Stimulated activated memory B cell treated with anti-CD40 and anti-IgM and Interleukin-4, amounts not matched to agents 10 μg/mL and 1 μg/mL and 100 μg/mL, for 72 hours (primary cell): ENCODE data around the gene MRPL20.
"Not testable (repeated sequence)": the region's sequence is repeated elsewhere in the genome, so short reads cannot be mapped to it uniquely, and the experiment has no call there.

Experiments used
- ATAC-seq: fragments of 150-1000 bp; cut with Tn5 transposase; 2 replicates; pipeline ENCODE4 v1.10.0; 2021
- H3K27ac Mint-ChIP-seq: one replicate; pipeline ENCODE4 v1.8.0; 2022; ENCODE audit warnings: mild to moderate bottlenecking, mixed read lengths
- H3K27me3 Mint-ChIP-seq: one replicate; pipeline ENCODE4 v1.8.0; 2022; ENCODE audit warnings: mixed read lengths
- H3K36me3 Mint-ChIP-seq: one replicate; pipeline ENCODE4 v1.8.0; 2022; ENCODE audit warnings: mixed read lengths
- H3K4me1 Mint-ChIP-seq: one replicate; pipeline ENCODE4 v1.8.0; 2022; ENCODE audit warnings: mixed read lengths
- H3K4me3 Mint-ChIP-seq: one replicate; pipeline ENCODE4 v1.8.0; 2022; ENCODE audit warnings: mild to moderate bottlenecking, moderate library complexity, mixed read lengths
- H3K9me3 Mint-ChIP-seq: one replicate; pipeline ENCODE4 v1.8.0; 2022; ENCODE audit warnings: mixed read lengths

MRPL20 gene

DNA sequence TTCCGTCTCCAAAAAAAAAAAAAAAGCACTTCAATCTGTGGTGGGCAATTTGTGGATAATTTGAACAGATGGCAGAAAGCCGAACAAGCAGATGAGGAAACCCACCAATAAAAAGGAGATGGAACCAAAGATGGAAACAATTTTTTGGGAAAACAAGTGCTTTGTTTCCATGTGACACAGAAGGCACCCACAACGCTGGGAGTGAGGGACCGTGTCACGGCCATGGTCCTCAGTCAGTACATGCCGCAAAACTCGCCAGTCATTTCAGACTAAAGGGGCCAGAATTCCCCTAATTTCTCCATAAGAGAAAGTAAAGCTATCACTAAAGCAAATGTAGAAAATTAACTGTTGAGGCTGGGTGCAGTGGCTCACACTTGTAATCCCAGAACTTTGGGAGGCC lies 13.0 kb downstream of the MRPL20 start:
- Mint-ChIP-seq H3K4me3 (no peak overlapping the region), H3K9me3 (no peaks in the 10 kb centered on the region), H3K4me1 (peaks cover 29% of the 10 kb centered on the region), H3K27ac (no peak overlapping the region), H3K27me3 (no peaks in the 10 kb centered on the region), H3K36me3 (peaks cover 76% of the 10 kb centered on the region)
- ATAC-seq = no peak

- no peak for ATAC-seq
- Mint-ChIP-seq H3K4me3 (no peak overlapping the region), H3K27me3 (no peaks in the 10 kb centered on the region), H3K36me3 (peaks cover 82% of the 10 kb centered on the region), H3K4me1 (peaks cover 29% of the 10 kb centered on the region), H3K27ac (no peak overlapping the region), H3K9me3 (no peaks in the 10 kb centered on the region)
These were observed 13.7 kb downstream of the MRPL20 start for GRCh38 chr1:1393428-1393827.

GRCh38 chr1:1393014-1393413 lies 14.1 kb downstream of the MRPL20 start:
- Mint-ChIP-seq H3K9me3 (no peaks in the 10 kb centered on the region), H3K4me3 (no peak overlapping the region), H3K27me3 (no peaks in the 10 kb centered on the region), H3K27ac (no peak overlapping the region), H3K36me3 (peaks cover 83% of the 10 kb centered on the region), H3K4me1 (peaks cover 26% of the 10 kb centered on the region)
- no peak for ATAC-seq

- H3K27me3 Mint-ChIP-seq = no peaks in the 10 kb centered on the region
- peaks cover 91% of the 10 kb centered on the region for H3K36me3 Mint-ChIP-seq
These were observed 15.9 kb downstream of the MRPL20 start for GRCh38 chr1:1391225-1391624.

DNA sequence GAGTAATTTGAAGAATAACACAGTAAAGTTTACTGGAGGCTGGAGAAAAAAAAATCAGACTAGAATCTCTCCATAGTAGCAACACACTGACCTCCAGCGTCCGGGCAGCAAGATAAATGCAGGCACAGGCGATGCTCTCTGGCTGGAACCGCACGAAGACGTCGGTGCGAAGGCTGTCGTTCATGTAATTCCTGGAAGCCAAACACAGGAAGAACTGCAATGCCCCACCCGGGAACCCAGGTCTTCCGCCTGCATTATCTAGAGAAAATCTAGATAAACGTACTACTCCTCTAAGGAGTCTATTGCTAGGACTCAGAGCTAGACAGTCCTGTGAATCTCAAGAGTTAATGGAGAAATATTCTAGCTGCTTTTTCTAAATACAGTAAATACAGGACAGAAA lies 16.4 kb downstream of the MRPL20 start:
- Mint-ChIP-seq H3K27ac (no peak overlapping the region), H3K36me3 (peaks cover 94% of the 10 kb centered on the region), H3K27me3 (no peaks in the 10 kb centered on the region)

More at GRCh38 chr1:1391225-1391624, 15.9 kb downstream of the MRPL20 start:
- no peak for ATAC-seq
- peaks cover 24% of the 10 kb centered on the region for H3K4me1 Mint-ChIP-seq
- no peak overlapping the region for H3K4me3 Mint-ChIP-seq
- H3K27ac Mint-ChIP-seq = no peak overlapping the region
- H3K9me3 Mint-ChIP-seq = no peaks in the 10 kb centered on the region

GRCh38 chr1:1388078-1388472 lies 19.0 kb downstream of the MRPL20 start:
- Mint-ChIP-seq H3K4me1 (no peaks in the 10 kb centered on the region), H3K9me3 (no peaks in the 10 kb centered on the region), H3K4me3 (no peak overlapping the region), H3K27ac (no peak overlapping the region), H3K27me3 (no peaks in the 10 kb centered on the region), H3K36me3 (peaks cover 69% of the 10 kb centered on the region)
- no peak for ATAC-seq

More for the DNA sequence above, 16.4 kb downstream of the MRPL20 start:
- no peak for ATAC-seq
- H3K9me3 Mint-ChIP-seq = no peaks in the 10 kb centered on the region
- peaks cover 22% of the 10 kb centered on the region for H3K4me1 Mint-ChIP-seq
- no peak overlapping the region for H3K4me3 Mint-ChIP-seq

DNA sequence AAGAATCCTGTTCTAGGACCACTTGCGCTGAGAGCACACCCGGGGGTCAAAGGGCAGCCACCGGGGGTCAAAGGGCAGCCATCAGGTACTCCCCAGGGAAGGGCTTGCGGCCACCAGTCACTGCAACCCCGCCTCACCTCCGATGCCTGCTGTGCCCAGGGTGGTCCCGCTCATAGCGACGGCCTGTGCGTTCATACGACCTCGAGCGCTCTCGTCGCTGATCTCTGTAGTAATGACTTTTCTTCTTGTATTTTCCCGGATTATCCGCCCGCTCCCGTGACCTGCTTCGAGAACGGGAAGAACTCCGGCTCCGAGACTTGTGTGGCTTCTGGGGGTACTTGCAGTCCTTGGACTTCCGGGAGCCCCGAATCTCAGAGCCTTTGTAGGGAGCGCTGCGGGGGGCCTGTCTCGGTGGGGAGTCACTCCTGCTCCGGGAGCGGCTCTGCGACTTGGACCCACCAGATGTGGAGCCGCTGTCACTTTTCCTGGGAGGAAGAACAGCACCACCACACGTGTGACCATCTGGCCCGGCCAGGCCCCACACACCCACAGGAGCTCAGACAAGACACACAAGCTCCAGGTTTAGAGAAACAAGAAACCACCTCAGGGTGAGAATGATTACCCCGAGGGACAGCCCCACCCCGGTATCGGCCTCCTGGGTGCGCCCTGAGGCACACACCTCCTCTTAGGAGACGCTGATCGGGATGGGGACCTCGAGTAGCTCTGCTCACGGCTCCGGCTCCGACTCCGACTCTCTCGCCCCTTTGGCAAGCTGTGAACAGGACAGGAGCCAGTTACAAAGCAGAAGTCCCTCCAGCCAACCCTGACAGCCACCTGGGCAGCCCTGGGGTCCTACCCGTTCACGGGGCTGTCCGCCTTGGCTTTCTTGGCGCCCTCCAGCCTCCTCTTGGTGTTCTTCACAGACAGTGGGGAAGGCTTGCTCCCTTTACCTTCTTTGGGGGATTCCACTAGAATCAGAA lies 19.7 kb downstream of the MRPL20 start:
- Mint-ChIP-seq H3K27me3 (no peaks in the 10 kb centered on the region), H3K36me3 (peaks cover 68% of the 10 kb centered on the region), H3K4me3 (no peak overlapping the region), H3K9me3 (no peaks in the 10 kb centered on the region), H3K27ac (no peak overlapping the region), H3K4me1 (peaks cover 6% of the 10 kb centered on the region)
- ATAC-seq = no peak

- no peak overlapping the region for H3K27ac Mint-ChIP-seq
- peaks cover 62% of the 10 kb centered on the region for H3K36me3 Mint-ChIP-seq
- no peak overlapping the region for H3K4me3 Mint-ChIP-seq
- H3K9me3 Mint-ChIP-seq = no peaks in the 10 kb centered on the region
- peaks cover 13% of the 10 kb centered on the region for H3K4me1 Mint-ChIP-seq
- no peak for ATAC-seq
- H3K27me3 Mint-ChIP-seq = no peaks in the 10 kb centered on the region
These were observed 21.2 kb downstream of the MRPL20 start for GRCh38 chr1:1385931-1386330.

DNA sequence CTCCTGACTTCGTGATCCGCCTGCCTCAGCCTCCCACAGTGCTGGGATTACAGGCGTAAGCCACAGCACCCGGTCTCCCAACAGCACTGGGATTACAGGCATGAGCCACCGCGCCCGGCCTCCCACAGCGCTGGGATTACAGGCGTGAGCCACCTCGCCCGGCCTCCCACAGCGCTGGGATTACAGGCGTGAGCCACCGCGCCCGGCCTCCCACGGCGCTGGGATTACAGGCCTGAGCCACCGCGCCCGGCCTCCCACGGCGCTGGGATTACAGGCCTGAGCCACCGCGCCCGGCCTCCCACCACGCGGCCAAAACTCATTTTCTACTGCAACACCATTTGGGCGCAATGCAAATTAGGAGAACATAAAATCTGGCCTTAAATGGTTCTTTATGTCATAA lies 21.8 kb downstream of the MRPL20 start:
- not testable (repeated sequence) for H3K27me3 Mint-ChIP-seq, ATAC-seq, H3K9me3 Mint-ChIP-seq, H3K4me3 Mint-ChIP-seq, H3K27ac Mint-ChIP-seq
- peaks cover 13% of the 10 kb centered on the region for H3K4me1 Mint-ChIP-seq
- peaks cover 56% of the 10 kb centered on the region for H3K36me3 Mint-ChIP-seq

- H3K4me1 Mint-ChIP-seq = peaks cover 18% of the 10 kb centered on the region
- ATAC-seq = no peak
- H3K36me3 Mint-ChIP-seq = peaks cover 19% of the 10 kb centered on the region
- no peaks in the 10 kb centered on the region for H3K9me3 Mint-ChIP-seq
- no peak overlapping the region for H3K27ac Mint-ChIP-seq
- H3K27me3 Mint-ChIP-seq = no peaks in the 10 kb centered on the region
- H3K4me3 Mint-ChIP-seq = no peak overlapping the region
These were observed 25.8 kb downstream of the MRPL20 start for GRCh38 chr1:1381294-1381693.

GRCh38 chr1:1380860-1381259 lies 26.2 kb downstream of the MRPL20 start:
- no peak for ATAC-seq
- Mint-ChIP-seq H3K36me3 (peaks cover 15% of the 10 kb centered on the region), H3K9me3 (no peaks in the 10 kb centered on the region), H3K4me1 (peaks cover 20% of the 10 kb centered on the region), H3K27me3 (no peaks in the 10 kb centered on the region), H3K4me3 (no peak overlapping the region), H3K27ac (no peak overlapping the region)

- no peaks in the 10 kb centered on the region for H3K27me3 Mint-ChIP-seq
- ATAC-seq = no peak
- peaks cover 17% of the 10 kb centered on the region for H3K36me3 Mint-ChIP-seq
- no peak overlapping the region for H3K27ac Mint-ChIP-seq
- no peak overlapping the region for H3K4me3 Mint-ChIP-seq
- H3K9me3 Mint-ChIP-seq = no peaks in the 10 kb centered on the region
- peaks cover 33% of the 10 kb centered on the region for H3K4me1 Mint-ChIP-seq
These were observed 29.4 kb downstream of the MRPL20 start for GRCh38 chr1:1377540-1378205.

DNA sequence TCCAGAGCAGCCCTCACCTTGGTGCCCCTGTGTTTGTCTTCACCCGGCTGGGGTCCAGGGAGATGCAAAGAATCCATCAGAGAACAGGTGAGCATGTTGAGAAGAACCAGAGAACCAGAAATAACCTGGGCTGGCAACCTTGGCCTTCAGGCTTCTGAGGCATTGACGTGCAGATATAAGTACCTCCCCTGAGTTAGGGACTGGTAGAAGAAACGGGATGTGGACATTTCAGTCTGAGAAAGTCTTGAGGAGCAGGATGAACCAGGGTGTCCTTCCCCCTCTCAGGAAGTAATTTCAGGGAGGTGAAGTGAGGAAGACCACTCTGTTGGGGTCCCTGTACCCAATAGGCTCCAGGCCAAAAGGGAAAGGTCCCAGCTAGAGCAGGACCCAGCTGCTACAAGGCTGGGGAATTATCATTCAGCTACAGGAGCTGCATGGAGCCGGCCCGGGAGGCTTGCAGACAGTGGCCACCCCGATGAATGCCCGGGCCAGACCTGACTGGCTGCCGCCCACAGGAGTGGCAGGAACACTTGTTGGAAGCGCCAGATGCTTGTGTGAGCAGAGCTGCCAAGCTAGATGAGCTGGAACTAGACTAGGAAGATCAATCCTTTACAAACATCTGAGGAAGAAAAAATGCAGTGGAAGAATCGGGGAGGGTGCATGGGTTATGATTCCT lies 30.4 kb downstream of the MRPL20 start:
- Mint-ChIP-seq H3K9me3 (no peaks in the 10 kb centered on the region), H3K4me3 (no peak overlapping the region), H3K27me3 (no peaks in the 10 kb centered on the region), H3K36me3 (peaks cover 8% of the 10 kb centered on the region), H3K4me1 (peaks cover 31% of the 10 kb centered on the region), H3K27ac (peak overlapping the region; percentile 81)
- ATAC-seq = no peak

- H3K4me3 Mint-ChIP-seq = peak within 1 kb of the TSS; percentile 83
- peak; percentile 97 for ATAC-seq
- peaks cover 6% of the 10 kb centered on the region for H3K36me3 Mint-ChIP-seq
- no peaks in the 10 kb centered on the region for H3K27me3 Mint-ChIP-seq
- peaks cover 30% of the 10 kb centered on the region for H3K4me1 Mint-ChIP-seq
- H3K27ac Mint-ChIP-seq = peak within 1 kb of the TSS; percentile 81
- no peaks in the 10 kb centered on the region for H3K9me3 Mint-ChIP-seq
These were observed 32.0 kb downstream of the MRPL20 start, which contains the start of gene AURKAIP1 for GRCh38 chr1:1374929-1375662. TSS of gene AURKAIP1 (minus strand) at chr1:1375207. CDS start at chr1:1374756, 451 bp downstream.

DNA sequence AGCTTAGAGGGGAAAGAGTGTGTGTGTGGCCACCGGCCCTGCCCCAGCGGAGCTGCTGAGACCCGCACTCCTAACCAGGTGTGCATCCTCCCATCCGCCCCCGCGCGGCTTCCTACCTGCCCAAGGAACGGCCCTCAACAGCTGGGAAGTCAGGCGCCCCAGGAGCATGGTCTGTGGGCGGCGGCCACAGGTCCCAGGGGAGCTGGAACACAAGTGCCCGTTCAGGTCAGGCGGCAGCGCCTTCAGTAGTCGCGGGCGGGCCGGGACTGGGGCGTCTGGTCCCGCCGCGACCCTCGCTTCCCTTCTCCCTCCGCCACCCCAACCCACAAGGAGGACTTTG lies 32.5 kb downstream of the MRPL20 start:
- Mint-ChIP-seq H3K4me3 (peak overlapping the region; percentile 83), H3K27me3 (no peaks in the 10 kb centered on the region), H3K4me1 (peaks cover 30% of the 10 kb centered on the region), H3K9me3 (no peaks in the 10 kb centered on the region), H3K36me3 (peaks cover 6% of the 10 kb centered on the region), H3K27ac (peak overlapping the region; percentile 81)
- peak; percentile 1 for ATAC-seq
